NCI-H2196 treated with DMSO at 0.1 percent for 48 hours (cell line): ENCODE measurements around the gene CNNM3.
A peak's percentile ranks its signal among the peaks of the same experiment; 100 is the strongest.

ENCODE experiments used
- DNase-seq: peaks from one replicate; lab custom pipeline; 2025; ENCODE audit not compliant: unreplicated experiment; lab: John Stamatoyannopoulos, UW

Gene CNNM3

GRCh38 chr2:96838345-96839292, 22.6 kb downstream of the CNNM3 start:
- DNase-seq = no peak

GRCh38 chr2:96839293-96839874, 23.3 kb downstream of the CNNM3 start:
- peak; percentile 76 for DNase-seq

- DNase-seq = no peak
Observed at GRCh38 chr2:96839875-96840850, 24.1 kb downstream of the CNNM3 start.

DNA sequence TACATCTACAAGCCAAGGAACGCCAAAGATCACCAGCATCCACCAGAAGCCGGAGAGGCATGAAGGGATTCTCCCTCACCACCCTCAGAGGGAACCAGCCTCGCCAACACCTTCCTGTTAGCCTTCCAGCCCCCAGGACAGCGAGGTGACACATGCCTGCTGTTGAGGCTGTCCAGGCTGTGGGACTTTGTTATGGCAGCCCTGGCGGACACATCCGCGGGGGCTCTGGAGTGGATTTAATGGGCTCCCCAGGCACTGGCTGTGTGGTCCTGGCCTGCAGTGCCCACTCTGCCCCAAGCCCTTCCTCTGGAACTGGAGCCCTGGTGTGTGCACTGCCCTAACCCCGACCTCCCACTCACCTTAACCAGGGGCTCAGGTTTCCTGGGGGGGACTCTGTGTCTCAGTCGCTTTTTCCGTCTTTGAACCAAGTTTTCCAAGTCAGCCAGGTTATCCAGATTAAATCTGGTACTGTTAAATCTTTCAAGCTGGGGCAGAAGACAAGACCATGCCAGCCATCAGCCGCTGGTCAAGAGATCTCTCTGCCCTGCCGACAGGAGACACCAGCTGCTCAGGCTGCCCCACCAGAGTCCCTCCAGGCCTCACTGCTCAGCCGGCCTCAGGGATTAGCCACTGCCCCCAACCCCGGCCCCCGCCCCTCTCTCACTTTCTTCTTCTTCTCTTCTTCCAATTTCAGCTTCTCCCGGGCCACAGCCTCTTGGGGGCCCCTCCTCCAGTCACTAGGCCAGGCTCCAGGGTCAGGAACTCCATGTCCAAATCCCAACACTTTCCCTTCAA, 25.8 kb downstream of the CNNM3 start:
- no peak for DNase-seq

- DNase-seq = no peak
Observed at GRCh38 chr2:96842600-96842999, 26.5 kb downstream of the CNNM3 start.

- no peak for DNase-seq
Observed at GRCh38 chr2:96843538-96844268, 27.6 kb downstream of the CNNM3 start, which contains the start of gene ANKRD23. TSS of gene ANKRD23 (minus strand) at chr2:96844021. CDS start at chr2:96843992, 29 bp downstream.

- no peak for DNase-seq
Observed at GRCh38 chr2:96844405-96844808, 28.3 kb downstream of the CNNM3 start.

GRCh38 chr2:96846825-96847224, 30.8 kb downstream of the CNNM3 start:
- no peak for DNase-seq

- DNase-seq = no peak
Observed at GRCh38 chr2:96847586-96847985, 31.5 kb downstream of the CNNM3 start.

DNA sequence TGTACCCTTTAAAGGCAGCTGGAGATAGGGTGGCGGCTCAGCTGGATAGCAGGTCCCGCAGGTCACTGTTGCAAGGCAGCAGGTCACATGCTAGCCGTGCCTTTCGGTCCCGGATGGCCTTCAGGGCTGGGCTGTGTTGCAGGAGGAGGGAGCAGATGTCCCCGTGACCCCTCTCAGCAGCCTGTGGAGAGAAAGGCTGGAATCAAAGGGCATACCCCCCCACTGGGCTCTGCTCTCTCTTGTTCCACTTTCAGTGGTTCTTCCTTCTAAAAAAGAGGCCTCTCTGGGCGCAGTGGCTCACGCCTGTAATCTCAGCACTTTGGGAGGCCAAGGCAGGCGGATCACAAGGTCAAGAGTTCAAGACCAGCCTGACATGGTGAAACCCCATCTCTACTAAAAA, 32.2 kb downstream of the CNNM3 start:
- no peak for DNase-seq

- no peak for DNase-seq
Observed at GRCh38 chr2:96852667-96853066, 36.6 kb downstream of the CNNM3 start.

DNA sequence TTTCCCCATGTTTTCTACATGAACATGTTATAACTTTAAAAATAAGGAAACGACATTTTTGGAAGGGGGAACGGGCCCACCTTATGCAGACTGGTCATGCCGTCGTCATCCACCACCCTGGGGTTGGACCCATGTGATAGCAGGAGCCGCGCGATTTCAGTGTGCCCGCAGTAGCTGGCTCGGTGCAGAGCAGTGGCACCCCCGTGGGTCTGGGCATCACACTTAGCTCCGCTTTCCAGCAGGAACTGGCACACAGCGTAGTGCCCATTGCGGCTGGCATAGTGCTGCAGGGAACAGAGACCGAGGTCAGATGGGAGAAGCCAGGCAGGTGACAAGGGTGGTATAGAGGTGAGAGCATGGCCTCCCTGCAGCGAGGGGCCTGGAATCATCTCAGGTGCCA, 37.3 kb downstream of the CNNM3 start:
- DNase-seq = no peak

DNA sequence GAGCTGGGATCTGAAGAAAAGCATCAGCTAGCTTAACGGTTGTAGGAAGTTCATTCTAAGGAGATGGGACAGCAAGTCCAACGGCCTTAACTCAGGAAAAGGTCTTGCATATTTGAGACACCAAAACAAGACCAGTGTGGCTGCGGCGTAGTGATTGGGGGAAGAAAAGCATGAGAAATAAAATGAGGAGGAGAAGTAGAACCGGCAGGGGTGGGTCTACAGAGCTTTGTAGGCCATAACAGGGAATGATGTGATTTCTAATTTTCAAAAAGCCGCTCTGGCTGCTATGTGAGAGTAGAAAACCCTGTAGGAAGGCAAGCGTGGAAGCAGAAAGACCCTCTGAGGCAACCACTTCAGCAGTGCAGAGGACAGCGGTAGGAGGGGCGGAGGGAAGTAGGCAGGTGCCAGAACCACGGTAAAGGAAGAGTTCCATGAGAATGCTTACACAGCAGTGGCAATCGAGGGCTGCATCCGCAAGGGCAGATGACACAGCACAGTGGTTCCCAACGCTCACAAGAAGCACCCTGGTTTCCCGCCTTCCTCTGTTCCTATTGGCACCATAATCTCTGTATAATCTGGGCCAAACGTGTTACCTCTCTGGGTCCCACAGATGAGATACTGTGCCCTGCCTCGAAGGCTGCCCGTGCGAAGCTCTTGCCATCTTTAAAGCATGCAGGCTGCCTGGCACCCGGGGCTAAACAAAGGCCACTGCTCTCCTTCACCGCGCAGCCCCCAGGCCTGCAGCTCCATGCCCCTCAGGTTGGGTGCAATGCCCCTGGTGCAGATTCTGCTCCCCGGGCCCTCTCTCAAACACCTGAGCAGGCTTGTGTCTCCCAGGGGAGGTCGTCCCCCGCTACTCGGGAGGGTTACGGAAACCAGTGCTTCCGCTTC, 41.0 kb downstream of the CNNM3 start:
- DNase-seq = no peak

DNA sequence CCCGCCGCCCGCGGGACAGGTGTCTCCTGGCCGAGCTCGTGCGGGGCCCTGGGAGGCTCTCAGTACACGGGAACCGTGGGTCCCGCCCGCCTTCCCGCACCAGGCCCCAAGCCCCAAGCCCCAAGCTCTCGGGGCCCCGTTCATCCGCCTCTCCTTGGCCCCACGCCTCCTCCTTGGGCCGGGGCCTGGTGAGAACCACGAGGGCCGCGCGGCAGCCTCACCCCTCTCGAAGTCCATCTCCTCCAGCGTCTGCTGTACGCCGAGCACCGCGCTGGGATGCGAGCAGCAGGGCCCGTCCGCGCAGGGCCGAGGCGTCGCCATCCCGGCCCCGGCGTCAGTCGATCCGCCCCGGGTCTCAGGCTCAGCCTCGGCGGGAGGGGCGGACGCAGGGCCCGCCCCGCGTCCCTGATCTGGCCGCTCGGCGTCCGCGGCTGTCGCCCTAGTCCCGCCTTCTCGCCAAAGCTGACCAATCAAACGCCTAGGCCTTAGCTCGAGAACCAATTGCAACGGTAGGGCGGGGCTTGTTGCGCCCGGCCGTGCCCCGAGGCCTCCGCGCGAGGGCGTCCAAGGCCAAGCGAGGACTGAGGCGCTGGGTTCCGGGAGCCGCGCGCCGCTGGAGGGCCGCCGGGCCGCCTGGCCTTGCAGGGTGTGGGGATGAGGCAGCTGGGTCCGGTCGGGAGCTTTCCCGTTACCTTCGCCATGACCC, 41.8 kb downstream of the CNNM3 start, which contains the start of gene ANKRD39:
TSS of gene ANKRD39 (minus strand) at position 350 of the 706 bp plus-strand sequence. CDS start at position 321, 29 bp downstream.
- peak; percentile 94 for DNase-seq

- no peak for DNase-seq
Observed at GRCh38 chr2:96859099-96859649, 43.1 kb downstream of the CNNM3 start.

GRCh38 chr2:96859681-96860064, 43.6 kb downstream of the CNNM3 start:
- no peak for DNase-seq
